GM21825 (cell line): ENCODE measurements around the gene GRAP2.

Source experiments
- ATAC-seq: cut with Tn5 transposase; IDR thresholded peaks from one replicate; pipeline ENCODE4 v1.9.1; 2021; ENCODE audit warnings: mild to moderate bottlenecking, moderate library complexity; ENCODE audit not compliant: unreplicated experiment

The GRAP2 gene

DNA sequence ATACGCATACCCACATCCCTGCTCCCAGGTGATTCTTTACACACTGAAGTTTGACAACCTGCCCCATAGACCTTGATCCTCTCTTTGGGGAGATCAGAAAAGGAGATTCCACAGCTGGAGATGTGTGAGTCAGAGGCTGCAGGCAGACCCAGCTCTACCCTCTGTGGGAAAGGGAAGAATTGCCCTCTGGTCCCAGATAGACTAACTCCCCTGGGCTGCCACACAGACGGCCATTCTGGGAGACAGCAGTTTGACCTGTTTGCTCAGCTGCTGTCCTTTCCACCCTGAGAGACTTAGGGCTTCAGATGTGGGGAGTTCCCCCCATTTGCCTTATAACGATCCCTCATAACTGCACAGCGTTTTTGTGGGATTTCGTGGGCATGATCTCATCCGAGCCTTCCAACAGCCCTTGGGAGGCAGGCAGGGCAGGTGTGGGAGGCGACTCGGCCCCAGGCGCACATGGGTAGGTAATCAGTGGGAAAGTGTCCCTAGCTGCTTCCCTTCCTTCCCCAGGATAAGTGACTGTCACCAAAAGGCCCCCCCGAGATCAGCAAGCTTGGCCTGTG is 107.9 kb downstream of the GRAP2 start:
- no peak for ATAC-seq

DNA sequence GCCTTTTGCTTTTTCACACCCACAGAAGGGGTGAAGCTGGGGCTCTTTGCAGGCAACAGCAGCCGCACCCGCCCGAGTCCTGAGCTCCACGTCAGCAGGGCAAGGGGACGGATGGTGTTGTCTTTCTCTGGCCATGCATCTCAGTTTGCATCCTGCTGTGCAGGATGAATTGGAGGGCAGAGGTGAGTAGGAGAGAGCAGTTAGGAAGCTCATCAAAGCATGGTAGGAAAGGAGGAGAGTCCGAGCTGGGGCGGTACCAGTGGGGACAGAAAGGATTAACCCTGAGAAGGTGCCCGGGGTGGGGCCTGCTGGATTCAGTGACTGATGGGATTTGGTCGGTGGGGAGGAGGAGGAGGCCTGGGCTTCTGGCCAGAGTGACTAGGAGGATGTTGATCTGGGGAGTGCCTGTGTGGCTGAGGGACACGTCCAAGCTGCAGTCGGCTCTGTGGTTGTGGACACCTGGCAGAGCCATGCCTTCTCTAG is 108.4 kb downstream of the GRAP2 start:
- no peak for ATAC-seq

DNA sequence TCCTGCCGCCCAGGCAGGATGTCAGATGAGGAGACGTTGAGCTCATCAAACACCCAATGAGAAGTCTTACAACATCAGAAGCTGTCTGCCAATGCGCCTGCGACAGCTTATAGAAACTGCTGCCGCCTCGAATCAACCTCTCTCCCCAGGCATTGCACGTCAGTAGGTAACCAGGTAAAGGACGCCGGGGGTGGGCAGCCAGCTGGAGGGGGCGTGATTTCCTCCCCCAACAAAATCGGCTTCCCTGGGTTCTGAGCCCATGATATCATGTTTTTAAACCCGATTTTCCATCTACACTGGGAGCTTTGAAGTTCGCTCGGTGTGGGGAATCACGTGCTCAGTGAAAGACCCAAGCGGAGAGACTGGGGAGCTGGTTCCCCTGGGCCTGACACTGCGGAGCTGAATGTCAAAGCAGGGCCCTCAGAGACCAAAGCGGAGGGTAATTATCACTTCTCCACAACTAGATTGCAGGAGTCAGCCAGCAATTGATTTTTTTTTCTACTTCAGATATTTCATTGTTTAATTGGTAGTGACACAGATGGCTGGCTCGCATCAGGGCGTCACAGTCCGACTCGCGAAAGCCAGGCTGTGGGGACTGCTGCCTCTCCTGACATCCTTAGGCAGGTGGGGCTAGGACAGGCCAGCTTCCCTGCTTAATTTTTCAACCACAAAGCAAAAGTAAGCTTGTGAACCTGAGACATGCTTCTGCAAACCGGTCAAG is 109.2 kb downstream of the GRAP2 start:
- ATAC-seq = no peak

DNA sequence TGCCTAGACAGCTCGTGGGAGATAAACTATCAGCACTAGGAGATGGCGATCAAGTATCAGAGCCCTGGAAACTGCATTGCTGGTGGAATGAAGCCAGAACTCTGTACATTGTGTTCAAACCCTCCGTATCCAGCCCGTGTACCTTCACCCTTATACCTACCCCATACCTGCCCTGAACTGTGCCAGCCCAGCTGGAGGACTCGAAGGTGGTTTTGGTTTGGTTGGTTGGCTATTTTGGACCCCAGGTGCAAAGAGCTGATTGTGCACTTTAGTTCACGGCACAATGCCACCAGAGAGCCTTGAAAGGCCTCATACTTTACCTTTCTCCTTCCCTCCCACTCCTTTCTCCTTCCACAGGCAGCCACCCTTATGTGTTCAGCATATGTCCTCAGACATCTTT is 109.9 kb downstream of the GRAP2 start:
- no peak for ATAC-seq

DNA sequence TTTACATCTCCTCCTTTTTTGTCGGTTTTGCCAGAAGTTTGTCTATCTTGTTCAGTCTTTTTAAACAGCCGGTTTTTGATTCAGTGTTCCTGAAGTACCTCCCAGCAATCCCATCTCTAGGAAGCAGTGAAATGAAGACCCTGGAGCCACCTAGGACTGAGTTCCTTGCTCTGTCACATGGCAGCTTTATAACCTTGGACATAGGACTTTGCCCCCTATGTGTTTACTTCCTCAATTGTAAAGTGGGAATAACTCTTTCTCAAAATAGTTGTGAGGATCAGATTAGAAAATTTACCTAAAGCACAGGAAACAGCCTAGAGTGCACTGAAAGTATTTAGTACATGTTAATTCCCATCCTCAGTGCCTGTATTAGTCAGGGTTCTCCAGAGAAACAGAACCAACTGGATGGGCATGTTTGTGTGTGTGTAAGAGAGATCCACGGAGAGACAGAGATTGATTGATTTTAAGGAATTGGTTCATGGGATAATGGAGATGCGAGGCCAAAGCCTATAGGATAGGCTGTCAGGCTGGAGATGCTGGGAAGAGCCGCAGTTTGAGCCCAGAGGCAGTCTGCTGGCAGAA is 113.9 kb downstream of the GRAP2 start:
- ATAC-seq = no peak

DNA sequence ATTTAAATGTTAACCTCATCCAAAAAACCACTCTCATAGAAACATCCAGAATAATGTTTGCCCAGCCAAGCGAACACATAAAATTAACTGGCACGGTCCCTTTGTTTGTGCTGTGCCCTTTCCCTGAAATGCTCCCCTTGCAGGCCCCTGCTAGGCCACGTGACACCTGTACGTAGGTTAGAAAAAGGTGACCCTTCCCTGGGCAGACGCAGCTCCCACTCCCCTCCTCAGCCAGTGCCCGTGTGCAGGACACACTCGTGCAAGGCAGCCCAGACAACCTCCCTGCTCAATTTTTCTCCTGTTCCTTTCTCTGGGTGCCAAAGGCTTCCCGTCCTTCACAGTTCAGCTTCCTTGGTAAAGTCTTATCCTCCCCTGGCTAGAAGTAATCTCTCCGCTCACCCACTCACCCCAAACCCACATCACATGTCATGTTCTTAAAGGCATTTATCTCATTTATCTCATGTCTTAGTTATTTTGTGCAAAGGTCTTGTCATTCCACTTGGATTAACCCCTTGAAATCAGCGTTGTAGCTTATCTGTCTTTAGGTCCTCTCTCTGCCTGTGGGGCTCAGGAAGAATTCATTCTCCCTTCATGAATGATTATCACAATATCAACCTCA is 114.6 kb downstream of the GRAP2 start:
- ATAC-seq = no peak

DNA sequence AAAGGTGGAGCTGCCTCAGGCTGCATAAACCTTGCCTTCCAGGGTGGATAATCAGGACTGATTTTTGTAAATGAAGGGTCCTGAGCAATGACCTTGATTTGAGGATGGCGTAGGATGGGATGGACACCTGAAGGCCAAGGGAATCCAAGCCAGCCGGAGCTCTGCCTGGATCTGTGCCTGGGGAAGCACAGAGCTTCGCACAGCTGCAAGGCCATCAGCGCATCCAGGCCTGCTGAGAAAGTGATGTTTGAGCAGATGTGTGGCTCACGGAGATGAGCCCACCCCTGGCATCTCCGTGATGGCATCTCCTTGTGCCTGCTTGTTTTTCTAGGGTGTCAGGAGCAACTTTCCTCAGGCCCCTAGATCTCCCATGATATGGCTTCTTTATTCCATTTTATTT is 117.2 kb downstream of the GRAP2 start:
- no peak for ATAC-seq

DNA sequence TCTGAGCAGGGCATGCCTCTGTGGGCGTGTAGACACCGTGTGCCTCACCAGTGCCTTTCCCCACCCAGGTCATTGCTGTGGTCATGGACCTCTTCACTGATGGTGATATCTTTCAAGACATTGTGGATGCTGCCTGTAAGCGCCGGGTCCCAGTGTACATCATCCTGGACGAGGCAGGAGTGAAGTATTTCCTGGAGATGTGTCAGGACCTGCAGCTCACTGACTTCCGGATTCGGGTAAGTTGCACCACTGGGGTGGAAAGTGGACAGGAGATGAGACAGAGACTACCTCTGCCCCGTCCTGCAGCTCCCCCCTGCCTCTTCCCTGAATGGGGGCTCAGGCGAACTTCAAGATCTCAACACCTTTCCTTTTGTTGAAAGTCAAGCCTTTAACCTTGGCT is 118.2 kb downstream of the GRAP2 start:
- ATAC-seq = no peak

DNA sequence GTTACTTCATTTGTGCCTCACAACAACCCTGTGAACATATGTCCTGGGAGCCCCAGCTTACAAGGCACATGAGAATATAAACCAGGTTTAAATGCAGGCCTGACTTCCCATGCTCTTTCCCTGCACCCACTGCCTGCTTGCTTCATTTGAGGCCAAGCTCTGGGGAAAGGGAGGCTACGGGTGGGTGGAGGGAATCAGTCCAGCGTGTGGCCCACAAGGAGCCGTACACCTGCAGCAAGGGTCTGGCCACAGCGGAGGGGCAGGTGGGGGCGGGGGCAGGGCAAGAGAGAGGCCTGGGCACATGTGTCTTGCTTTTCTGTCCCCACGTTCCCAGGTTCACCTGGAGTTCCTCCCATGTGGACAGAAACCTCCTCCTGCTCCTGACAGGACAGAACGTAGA is 120.1 kb downstream of the GRAP2 start:
- no peak for ATAC-seq

DNA sequence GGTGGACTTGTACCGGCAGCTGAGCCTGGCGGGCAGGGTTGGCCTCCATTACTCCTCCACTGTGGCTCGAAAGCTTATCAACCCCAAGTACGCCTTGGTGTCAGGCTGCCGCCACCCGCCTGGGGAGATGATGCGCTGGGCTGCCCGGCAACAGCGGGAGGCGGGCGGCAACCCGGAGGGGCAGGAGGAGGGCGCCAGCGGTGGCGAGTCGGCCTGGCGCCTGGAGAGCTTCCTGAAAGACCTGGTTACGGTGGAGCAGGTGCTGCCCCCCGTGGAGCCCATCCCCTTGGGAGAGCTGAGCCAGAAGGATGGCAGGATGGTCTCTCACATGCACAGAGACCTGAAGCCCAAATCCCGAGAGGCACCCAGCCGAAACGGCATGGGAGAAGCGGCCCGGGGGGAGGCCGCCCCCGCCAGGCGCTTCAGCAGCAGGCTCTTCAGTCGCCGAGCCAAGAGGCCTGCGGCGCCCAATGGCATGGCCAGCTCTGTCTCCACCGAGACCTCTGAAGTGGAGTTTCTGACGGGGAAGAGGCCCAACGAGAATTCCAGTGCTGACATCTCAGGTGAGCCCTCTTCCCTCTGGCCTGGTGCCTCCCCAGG is 120.6 kb downstream of the GRAP2 start:
- no peak for ATAC-seq

DNA sequence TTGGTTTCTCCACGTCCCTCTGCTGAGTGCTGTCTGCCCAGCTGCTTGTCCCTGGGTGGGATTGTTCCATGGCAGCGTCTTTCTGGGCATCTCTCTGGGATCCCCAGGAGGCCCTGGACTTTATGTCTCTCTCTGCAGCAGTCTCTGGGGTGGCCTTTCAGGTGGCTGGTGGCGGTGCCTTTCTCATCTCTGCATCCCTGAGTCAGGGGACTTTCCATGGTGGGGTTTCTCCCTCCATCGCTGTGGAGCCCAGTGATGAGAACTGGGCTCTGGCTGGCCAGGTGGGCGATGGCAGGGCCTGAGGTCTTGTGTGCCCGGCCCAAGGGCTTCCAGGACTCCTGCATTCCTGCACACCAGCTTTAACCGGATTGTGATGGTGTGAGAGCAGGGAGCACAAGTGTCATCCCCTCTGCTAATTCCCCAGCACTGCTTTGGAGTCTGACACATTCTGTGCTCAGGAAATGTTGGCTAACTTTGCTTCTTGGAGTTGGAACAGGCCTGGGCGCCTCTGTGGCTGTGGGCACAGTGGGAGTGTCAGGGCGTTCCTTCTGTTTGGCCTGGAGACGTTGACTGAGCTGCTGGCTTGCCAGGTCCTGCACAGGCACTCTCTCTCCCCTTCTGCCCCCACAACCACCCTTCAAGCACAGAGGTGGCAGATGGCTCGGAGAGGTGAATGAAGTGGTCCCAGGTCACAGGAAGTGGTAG is 121.8 kb downstream of the GRAP2 start:
- ATAC-seq = no peak
